Astrocyte of the cerebellum (primary cell): ENCODE measurements around the gene NEURL3.
A peak's percentile ranks its signal among the peaks of the same experiment; 100 is the strongest.

Experiments used
- DNase-seq: peaks from one replicate; pipeline ENCODE4 v3.0.0-alpha.2; 2011; ENCODE audit warnings: low read depth
- H3K4me3 ChIP-seq: 2 replicates; pipeline ENCODE4 v1.5.1; 2011; ENCODE audit warnings: mild to moderate bottlenecking, low read depth, low read length, moderate library complexity
- in situ Hi-C: cut with HindIII; loops from 2 replicates; pipeline ENCODE4 v1.10.0; 2017; ENCODE audit warnings: low sequenced_read_pairs
- TF ChIP-seq, protein P1 (sequence below): IDR thresholded peaks from 2 replicates; pipeline ENCODE4 v1.5.1; 2012; ENCODE audit warnings: low read length, low read depth, moderate library complexity, mild to moderate bottlenecking; ENCODE audit errors: missing control alignments

NEURL3 gene

DNA sequence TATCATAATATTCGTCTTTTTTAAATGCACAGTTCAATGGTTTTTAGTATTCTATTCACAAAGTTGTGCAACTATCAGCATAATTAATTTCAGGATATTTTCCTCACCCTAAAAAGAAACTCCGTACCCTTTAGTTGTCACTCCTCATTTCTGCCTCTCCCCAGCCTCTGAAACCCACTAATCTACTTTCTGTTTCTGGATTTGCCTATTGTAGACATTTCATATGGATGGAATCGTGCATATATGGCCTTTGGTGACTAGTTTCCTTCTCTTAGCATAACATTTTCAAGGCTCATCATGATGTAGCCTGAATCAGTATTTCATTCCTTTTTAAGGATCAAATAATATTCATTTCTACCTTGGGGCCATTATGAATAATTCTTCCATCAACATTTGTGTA is 18.5 kb downstream of the NEURL3 start:
- in situ Hi-C loops = no loop called here
- TF ChIP-seq, protein P1, sequence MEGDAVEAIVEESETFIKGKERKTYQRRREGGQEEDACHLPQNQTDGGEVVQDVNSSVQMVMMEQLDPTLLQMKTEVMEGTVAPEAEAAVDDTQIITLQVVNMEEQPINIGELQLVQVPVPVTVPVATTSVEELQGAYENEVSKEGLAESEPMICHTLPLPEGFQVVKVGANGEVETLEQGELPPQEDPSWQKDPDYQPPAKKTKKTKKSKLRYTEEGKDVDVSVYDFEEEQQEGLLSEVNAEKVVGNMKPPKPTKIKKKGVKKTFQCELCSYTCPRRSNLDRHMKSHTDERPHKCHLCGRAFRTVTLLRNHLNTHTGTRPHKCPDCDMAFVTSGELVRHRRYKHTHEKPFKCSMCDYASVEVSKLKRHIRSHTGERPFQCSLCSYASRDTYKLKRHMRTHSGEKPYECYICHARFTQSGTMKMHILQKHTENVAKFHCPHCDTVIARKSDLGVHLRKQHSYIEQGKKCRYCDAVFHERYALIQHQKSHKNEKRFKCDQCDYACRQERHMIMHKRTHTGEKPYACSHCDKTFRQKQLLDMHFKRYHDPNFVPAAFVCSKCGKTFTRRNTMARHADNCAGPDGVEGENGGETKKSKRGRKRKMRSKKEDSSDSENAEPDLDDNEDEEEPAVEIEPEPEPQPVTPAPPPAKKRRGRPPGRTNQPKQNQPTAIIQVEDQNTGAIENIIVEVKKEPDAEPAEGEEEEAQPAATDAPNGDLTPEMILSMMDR = no peak
- DNase-seq = no peak
- H3K4me3 ChIP-seq = no peak overlapping the region

DNA sequence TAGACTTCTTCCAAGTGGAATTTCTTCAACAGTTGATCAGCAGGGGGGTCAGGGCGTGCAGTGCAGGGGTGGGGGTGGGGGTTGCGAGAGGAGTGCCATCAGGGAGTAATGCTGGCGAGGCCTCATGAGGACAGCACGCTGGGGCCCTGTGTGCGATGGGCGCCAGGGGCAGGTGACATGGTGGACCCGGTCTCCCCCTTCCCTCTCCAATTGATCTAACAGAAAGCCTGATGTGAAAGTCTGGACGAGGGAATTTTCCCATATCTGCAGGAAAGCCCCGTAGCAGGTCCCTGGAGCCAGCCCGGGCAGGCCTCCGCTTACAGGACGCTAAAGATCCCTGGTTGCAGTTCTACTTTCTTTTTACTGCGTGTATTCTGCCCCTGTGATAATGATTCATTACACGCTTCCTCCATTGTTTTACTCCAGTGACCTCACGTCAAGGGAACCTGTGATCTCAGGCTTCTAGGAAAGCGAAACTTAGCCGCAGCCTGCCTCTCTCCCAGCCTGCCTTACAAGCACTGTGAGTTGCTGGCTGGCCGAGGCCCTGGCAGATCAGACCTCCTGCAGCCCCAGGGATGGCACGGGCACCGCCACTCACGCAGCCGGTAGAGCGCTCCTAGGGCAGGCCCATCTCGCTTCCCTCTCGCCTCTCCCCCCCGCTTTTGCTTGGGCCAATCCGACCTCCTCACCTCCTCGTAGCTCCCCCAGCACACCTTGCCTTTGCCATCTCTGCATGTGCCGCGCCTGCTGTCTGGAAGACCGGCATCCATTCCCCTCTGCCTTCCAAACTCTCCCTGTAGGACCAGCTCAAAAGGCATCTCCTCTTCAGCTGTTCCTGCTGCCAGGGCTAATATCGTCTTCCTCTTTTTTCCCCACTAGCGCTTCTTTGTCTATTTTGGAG is 19.2 kb downstream of the NEURL3 start:
- peak; percentile 73 for DNase-seq
- TF ChIP-seq, protein P1 = no peak
- in situ Hi-C loops = no loop called here
- peak overlapping the region; percentile 12 for H3K4me3 ChIP-seq

DNA sequence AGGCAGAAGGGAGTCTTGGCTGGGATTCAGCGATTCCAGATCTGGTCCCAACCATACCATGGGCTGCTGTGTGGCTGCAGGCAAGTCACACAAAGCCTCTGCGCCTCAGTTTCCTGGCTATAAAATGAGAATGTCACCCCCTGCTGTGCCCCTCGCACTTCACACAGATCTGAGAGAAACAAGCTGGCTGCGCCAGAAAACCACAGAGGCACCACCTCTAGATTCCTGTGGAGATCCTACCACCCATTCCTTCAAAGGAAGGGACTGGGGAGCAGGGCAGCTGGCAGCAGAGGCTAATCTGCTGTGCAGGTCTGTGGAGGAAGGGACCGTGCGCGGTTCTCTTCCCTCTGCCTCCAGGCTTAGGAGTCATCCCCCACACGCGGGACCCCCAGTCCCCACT is 19.8 kb downstream of the NEURL3 start:
- H3K4me3 ChIP-seq = no peak overlapping the region
- TF ChIP-seq, protein P1 = no peak
- in situ Hi-C loops = no loop called here
- DNase-seq = no peak

DNA sequence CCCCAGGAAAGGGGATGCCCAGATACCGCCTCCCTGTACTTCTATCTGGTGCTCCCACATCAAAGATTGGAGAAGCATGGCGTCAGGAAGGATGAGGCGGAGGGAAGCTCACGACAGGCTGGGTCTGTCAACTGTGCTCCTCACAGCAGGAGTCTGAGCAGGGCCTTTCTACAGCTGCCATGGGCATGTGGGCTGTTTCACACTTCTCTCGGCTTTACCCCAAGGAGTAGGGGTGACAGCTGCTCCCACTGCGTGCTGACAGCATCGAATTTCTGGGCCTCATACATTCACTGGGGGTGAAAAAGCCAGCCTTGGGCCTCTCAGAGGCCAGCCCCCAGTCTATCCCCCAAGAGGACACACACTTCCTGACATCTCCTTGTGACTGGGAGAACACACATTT is 21.1 kb downstream of the NEURL3 start:
- no peak overlapping the region for H3K4me3 ChIP-seq
- no peak for DNase-seq
- TF ChIP-seq, protein P1 = no peak
- in situ Hi-C loops = no loop called here

DNA sequence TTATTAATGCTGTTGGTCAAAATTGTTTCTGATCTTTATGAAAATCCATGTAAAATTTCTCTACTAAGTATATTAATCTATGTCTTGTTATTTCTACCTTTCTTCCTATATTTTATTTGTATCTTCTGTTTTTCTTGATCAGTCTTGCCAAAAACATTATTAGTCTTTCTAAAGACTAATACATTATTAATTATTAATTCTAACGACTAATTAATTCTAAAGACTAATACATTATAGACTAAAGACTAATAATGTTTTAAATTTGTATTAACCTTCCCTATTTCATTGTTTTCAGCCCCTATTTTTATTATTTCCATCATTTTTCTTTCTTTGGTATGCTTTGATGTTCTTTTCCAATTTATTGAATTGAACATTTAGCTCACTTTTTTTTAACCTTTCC is 27.7 kb downstream of the NEURL3 start:
- no peak for DNase-seq
- TF ChIP-seq, protein P1 = no peak
- in situ Hi-C loops = no loop called here
- H3K4me3 ChIP-seq = no peak overlapping the region

DNA sequence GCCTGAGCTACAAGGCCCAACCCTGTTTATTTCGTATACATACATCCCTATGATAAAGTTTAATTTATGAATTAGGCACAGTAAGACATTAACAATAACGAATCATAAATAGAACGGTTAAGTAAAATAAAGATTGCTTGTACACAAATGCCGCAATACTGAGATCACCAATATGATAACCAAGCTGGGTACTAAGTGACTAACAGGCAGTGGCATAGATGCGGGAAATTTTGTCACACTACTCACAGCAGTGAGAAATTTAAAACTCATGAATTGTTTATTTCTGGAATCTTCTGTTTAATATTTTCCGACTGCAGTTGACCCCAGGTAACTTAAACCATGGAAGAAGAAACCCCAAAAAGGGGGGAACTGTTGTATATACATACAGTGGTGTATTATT is 33.4 kb downstream of the NEURL3 start:
- no peak for DNase-seq
- H3K4me3 ChIP-seq = no peak overlapping the region
- TF ChIP-seq, protein P1 = no peak
- in situ Hi-C loops = no loop called here

DNA sequence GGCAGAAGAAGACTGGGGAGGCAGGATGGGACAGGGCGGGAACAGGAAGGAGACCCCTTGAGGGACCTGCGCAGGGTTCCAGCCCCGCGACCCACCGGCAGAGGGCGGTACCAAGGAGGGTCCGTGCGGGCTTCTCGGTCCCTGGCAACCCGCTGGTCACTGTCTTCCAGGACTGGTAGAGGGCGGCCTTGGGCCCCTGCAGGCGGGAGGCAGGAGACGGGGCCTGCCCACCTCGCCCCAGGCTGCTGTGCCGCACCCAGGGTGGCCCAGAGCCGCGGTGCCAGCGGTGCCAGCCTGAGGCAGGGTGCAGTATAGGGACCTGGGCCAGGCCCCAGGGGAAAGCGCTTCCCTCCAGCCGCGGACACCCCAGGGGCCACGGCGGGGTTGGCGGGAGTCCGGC is 34.5 kb downstream of the NEURL3 start:
- TF ChIP-seq, protein P1 = peak; percentile 59
- H3K4me3 ChIP-seq = peak overlapping the region; percentile 24
- in situ Hi-C loops = no loop called here
- DNase-seq = no peak
